Karpas-422 (cell line): ENCODE data around the gene FFAR1. TPM values are rescaled to one million over a fixed set of nuclear protein-coding genes. Genes with fewer than 3 reads are reported as not detected.

Experiments
- DNase-seq: peaks from one replicate; pipeline ENCODE4 v3.0.0-alpha.2; 2015
- H2AFZ ChIP-seq: fragments of 200-600 bp; sonication (generic); 2 replicates; pipeline ENCODE4 v1.6.1; 2014; ENCODE audit warnings: antibody characterized with exemption, low read length, mixed read lengths
- H3K27ac ChIP-seq: fragments of 200-600 bp; sonication (generic); 2 replicates; pipeline ENCODE4 v1.5.1; 2014; ENCODE audit warnings: mild to moderate bottlenecking, low read length, moderate library complexity
- H3K27me3 ChIP-seq: fragments of 200-600 bp; sonication (generic); 2 replicates; pipeline ENCODE4 v1.6.1; 2014; ENCODE audit warnings: low read length, mixed read lengths
- H3K36me3 ChIP-seq: fragments of 200-600 bp; sonication (generic); 2 replicates; pipeline ENCODE4 v1.6.1; 2014; ENCODE audit warnings: low read length, mixed read lengths; ENCODE audit not compliant: insufficient read depth
- H3K4me1 ChIP-seq: fragments of 200-600 bp; sonication (generic); 2 replicates; pipeline ENCODE4 v1.6.1; 2014; ENCODE audit warnings: mild to moderate bottlenecking, low read length, mixed read lengths
- H3K4me2 ChIP-seq: fragments of 200-600 bp; sonication (generic); 2 replicates; pipeline ENCODE4 v1.6.1; 2014; ENCODE audit warnings: low read length, low read depth, mild to moderate bottlenecking; ENCODE audit not compliant: poor library complexity, severe bottlenecking
- H3K4me3 ChIP-seq: fragments of 200-600 bp; sonication (generic); 2 replicates; pipeline ENCODE4 v1.5.1; 2014; ENCODE audit warnings: mild to moderate bottlenecking, antibody characterized with exemption, low read length, mixed read lengths
- H3K79me2 ChIP-seq: fragments of 200-600 bp; sonication (generic); 2 replicates; pipeline ENCODE4 v1.6.1; 2014; ENCODE audit warnings: mild to moderate bottlenecking, low read length, mixed read lengths
- H3K9ac ChIP-seq: fragments of 200-600 bp; sonication (generic); 2 replicates; pipeline ENCODE4 v1.6.0; 2014; ENCODE audit warnings: low read length
- H3K9me2 ChIP-seq: fragments of 200-600 bp; sonication (generic), shearing (Covaris generic); replicated peaks from 2 replicates; pipeline ENCODE4 v1.6.0; 2014; ENCODE audit warnings: mild to moderate bottlenecking, low read length, moderate library complexity; ENCODE audit not compliant: insufficient read depth
- H3K9me3 ChIP-seq: fragments of 300-700, 200-600 bp; sonication (generic); 2 replicates; pipeline ENCODE4 v1.6.1; 2014; ENCODE audit warnings: low read length, mixed read lengths
- H4K20me1 ChIP-seq: fragments of 200-600 bp; sonication (generic); 2 replicates; pipeline ENCODE4 v1.6.1; 2014; ENCODE audit warnings: mild to moderate bottlenecking, antibody characterized with exemption, low read length, low read depth; ENCODE audit not compliant: insufficient read depth
- total RNA-seq: library from RNA; depleted of rRNA; stranded (reverse); fragments of >200 nt; shearing (Covaris generic); gene quantifications from 2 replicates; pipeline ENCODE4 v1.2.3, GENCODE V29; 2014; ENCODE audit warnings: low replicate concordance

Gene FFAR1
- total RNA-seq, 1 experiment from 2014 or later: 0.34 TPM

DNA sequence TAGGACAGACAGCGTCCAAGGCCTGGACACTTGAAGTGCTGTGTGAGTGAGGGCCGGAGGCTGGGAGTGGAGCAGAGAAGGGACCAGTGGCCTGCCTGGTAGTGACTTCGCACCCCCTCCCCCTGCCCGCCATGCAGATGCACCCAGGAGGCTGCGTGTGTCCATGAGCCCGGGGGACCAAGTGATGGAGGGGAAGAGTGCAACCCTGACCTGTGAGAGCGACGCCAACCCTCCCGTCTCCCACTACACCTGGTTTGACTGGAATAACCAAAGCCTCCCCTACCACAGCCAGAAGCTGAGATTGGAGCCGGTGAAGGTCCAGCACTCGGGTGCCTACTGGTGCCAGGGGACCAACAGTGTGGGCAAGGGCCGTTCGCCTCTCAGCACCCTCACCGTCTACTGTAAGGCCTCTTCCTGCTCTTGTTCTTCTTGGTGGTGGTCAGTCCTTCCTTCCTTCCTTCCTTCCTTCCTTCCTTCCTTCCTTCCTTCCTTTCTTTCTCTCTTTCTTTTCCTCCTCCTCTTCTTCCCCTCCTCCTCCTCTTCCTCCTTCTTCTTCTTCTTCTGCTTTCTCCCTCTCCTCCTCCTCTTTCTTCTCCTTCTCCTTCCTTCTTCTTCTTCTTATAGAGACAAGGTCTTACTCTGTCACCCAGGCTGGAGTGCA lies 6.0 kb upstream of the FFAR1 start:
- Histone ChIP-seq H4K20me1 (peaks cover 21% of the 10 kb centered on the region; the same call in 1 of the 2 replicates), H3K27ac (no peak overlapping the region), H3K9me2 (no peaks in the 10 kb centered on the region), H3K9me3 (no peaks in the 10 kb centered on the region), H3K4me1 (peaks cover 27% of the 10 kb centered on the region), H3K9ac (no peak overlapping the region), H3K4me3 (no peak overlapping the region), H3K4me2 (no peak overlapping the region), H3K36me3 (peaks cover 28% of the 10 kb centered on the region), H3K79me2 (no peaks in the 10 kb centered on the region), H3K27me3 (no peaks in the 10 kb centered on the region), H2AFZ (no peak overlapping the region)
- DNase-seq: no peak

DNA sequence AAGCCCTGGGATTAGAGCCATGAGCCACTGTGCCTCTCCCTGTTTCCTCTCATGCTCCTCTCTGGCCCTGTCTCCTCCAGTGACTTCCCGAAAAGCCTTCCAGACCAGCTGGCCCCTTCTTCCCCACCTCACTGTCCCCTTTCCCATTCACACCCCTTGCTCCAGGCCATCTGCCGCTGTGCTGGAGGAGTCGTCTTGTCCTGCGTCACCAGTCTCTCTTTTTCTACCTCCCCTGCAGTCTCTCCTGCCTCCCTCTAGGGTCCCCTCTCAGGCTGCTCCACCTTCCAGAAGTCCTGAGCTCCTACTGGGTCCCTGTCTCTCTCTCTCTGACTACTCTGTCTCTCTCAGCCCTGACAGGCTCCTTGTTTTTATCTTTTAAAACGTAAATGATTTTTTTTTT lies 5.3 kb upstream of the FFAR1 start:
- no peaks in the 10 kb centered on the region for H3K9me2 ChIP-seq
- DNase-seq: no peak
- H2AFZ ChIP-seq: no peak overlapping the region
- no peaks in the 10 kb centered on the region for H3K27me3 ChIP-seq
- H4K20me1 ChIP-seq: peaks cover 21% of the 10 kb centered on the region; the same call in 1 of the 2 replicates
- no peak overlapping the region for H3K4me2 ChIP-seq
- no peaks in the 10 kb centered on the region for H3K9me3 ChIP-seq
- no peak overlapping the region for H3K9ac ChIP-seq
- H3K36me3 ChIP-seq: peaks cover 28% of the 10 kb centered on the region
- H3K4me1 ChIP-seq: peaks cover 35% of the 10 kb centered on the region
- H3K79me2 ChIP-seq: no peaks in the 10 kb centered on the region
- no peak overlapping the region for H3K4me3 ChIP-seq
- H3K27ac ChIP-seq: no peak overlapping the region

DNA sequence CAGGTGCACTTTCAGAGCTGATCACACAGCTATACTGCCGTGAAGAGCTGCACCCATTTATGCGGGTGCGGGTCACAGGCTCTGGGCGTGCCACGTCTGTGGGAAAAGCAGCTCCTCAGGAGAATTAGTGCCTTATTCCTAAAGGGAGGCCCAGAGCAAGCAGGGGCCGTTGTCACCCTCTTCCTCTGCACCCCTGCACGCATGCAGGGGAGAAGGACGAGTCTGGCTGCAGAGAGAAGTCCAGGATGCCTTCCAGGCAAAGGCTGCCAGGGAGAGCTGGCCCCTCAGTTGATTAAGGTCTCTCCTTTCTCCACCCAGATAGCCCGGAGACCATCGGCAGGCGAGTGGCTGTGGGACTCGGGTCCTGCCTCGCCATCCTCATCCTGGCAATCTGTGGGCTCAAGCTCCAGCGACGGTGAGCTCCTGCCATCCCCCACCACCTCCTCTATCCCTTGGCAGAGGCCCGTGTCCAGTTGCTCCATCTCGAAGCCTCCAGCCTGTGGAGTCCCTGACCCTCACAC lies 3.1 kb upstream of the FFAR1 start:
- Histone ChIP-seq H3K36me3 (peaks cover 19% of the 10 kb centered on the region), H3K9me2 (no peaks in the 10 kb centered on the region), H3K79me2 (no peaks in the 10 kb centered on the region), H3K4me3 (no peak overlapping the region), H2AFZ (no peak overlapping the region), H3K9ac (no peak overlapping the region), H3K27me3 (no peaks in the 10 kb centered on the region), H3K27ac (no peak overlapping the region), H3K9me3 (no peaks in the 10 kb centered on the region), H3K4me1 (peaks cover 56% of the 10 kb centered on the region), H4K20me1 (peaks cover 31% of the 10 kb centered on the region), H3K4me2 (no peak overlapping the region)
- DNase-seq: peak; percentile 24

DNA sequence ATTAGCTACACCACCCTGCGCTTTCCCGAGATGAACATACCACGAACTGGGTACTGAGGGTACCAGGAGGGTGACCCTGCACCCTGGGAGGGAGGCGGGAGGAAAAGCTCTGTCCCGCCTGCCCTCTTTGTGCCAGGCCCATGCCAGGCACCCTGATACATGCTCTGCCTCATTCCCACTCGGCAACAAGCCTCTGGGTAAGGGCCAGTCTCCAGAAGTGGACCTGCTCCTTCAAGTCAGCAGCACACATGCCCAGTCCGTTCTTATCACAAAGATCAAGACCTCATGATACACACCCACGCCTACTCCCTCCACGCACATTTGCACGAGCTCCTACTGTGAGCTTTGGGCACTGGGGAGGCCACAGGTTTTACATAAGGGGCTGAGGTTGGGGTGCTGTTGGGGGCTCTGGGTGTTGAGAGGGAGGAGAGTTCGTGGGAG lies 2.0 kb upstream of the FFAR1 start:
- Histone ChIP-seq H3K9ac (peak overlapping the region; percentile 58; the same call in 1 of the 2 replicates), H3K4me1 (peaks cover 67% of the 10 kb centered on the region), H4K20me1 (peaks cover 37% of the 10 kb centered on the region)

DNA sequence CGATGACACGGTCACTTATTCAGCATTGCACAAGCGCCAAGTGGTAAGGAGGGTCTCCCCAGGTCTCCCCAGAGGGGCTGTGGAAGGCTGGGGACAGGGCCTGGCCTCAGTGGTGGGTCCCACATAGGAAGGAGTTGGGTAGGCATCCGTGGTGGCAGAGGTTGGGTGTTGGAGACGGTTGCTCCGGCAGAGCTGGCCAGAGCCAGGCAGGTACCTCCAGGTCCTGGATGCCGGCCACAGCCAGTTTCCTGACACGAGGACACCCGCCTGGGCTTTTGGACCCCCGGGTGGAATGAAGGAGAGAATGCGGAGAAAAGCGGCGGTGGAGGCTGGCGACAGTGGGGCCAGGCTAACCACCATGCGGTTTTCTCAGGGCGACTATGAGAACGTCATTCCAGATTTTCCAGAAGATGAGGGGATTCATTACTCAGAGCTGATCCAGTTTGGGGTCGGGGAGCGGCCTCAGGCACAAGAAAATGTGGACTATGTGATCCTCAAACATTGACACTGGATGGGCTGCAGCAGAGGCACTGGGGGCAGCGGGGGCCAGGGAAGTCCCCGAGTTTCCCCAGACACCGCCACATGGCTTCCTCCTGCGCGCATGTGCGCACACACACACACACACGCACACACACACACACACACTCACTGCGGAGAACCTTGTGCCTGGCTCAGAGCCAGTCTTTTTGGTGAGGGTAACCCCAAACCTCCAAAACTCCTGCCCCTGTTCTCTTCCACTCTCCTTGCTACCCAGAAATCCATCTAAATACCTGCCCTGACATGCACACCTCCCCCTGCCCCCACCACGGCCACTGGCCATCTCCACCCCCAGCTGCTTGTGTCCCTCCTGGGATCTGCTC lies 1.3 kb upstream of the FFAR1 start:
- no peaks in the 10 kb centered on the region for H3K9me2 ChIP-seq
- peak overlapping the region; percentile 53 for H3K4me2 ChIP-seq
- no peaks in the 10 kb centered on the region for H3K27me3 ChIP-seq
- peak overlapping the region; percentile 87 for H3K27ac ChIP-seq
- no peaks in the 10 kb centered on the region for H3K79me2 ChIP-seq
- no peak overlapping the region for H2AFZ ChIP-seq
- peak overlapping the region; percentile 58 for H3K9ac ChIP-seq
- H3K4me3 ChIP-seq: peak overlapping the region; percentile 16; the same call in 1 of the 2 replicates
- H3K4me1 ChIP-seq: peaks cover 71% of the 10 kb centered on the region
- peak; percentile 76 for DNase-seq
- peaks cover 33% of the 10 kb centered on the region for H4K20me1 ChIP-seq
- H3K36me3 ChIP-seq: peaks cover 12% of the 10 kb centered on the region
- no peaks in the 10 kb centered on the region for H3K9me3 ChIP-seq

More for the DNA sequence above, 2.0 kb upstream of the FFAR1 start:
- no peak overlapping the region for H2AFZ ChIP-seq
- peak; percentile 40 for DNase-seq
- H3K36me3 ChIP-seq: peaks cover 16% of the 10 kb centered on the region
- no peaks in the 10 kb centered on the region for H3K27me3 ChIP-seq
- H3K9me2 ChIP-seq: no peaks in the 10 kb centered on the region
- no peaks in the 10 kb centered on the region for H3K9me3 ChIP-seq
- H3K27ac ChIP-seq: peak overlapping the region; percentile 87
- no peak overlapping the region for H3K4me3 ChIP-seq
- peak overlapping the region; percentile 53 for H3K4me2 ChIP-seq
- no peaks in the 10 kb centered on the region for H3K79me2 ChIP-seq

DNA sequence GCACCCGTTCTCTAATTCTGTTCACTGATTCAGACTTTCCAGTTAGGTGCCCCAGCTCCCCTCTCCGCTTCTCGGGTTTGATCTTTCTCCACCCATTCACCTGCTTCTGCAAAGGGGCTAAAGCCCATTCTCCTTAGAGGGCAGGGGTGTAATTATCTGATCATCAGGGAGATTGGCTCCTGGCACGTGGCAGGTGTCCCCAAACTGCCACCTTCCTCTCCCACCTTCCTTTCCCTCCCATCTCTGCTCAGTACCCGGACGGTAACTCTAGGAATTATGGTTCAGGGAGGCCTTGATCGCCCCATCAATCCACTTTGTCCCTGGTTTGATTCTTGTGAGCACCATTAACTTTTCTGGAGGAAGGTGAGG lies 212 bp downstream of the FFAR1 start:
- Histone ChIP-seq H3K9me3 (no peaks in the 10 kb centered on the region), H3K9me2 (no peaks in the 10 kb centered on the region), H3K4me2 (peak overlapping the region; percentile 53), H3K27me3 (no peaks in the 10 kb centered on the region), H3K79me2 (no peaks in the 10 kb centered on the region), H3K27ac (peak overlapping the region; percentile 87), H3K36me3 (peaks cover 10% of the 10 kb centered on the region), H3K4me1 (peaks cover 79% of the 10 kb centered on the region), H3K9ac (peak overlapping the region; percentile 1; the same call in 1 of the 2 replicates), H2AFZ (no peak overlapping the region), H4K20me1 (peaks cover 27% of the 10 kb centered on the region), H3K4me3 (no peak overlapping the region)
- no peak for DNase-seq

DNA sequence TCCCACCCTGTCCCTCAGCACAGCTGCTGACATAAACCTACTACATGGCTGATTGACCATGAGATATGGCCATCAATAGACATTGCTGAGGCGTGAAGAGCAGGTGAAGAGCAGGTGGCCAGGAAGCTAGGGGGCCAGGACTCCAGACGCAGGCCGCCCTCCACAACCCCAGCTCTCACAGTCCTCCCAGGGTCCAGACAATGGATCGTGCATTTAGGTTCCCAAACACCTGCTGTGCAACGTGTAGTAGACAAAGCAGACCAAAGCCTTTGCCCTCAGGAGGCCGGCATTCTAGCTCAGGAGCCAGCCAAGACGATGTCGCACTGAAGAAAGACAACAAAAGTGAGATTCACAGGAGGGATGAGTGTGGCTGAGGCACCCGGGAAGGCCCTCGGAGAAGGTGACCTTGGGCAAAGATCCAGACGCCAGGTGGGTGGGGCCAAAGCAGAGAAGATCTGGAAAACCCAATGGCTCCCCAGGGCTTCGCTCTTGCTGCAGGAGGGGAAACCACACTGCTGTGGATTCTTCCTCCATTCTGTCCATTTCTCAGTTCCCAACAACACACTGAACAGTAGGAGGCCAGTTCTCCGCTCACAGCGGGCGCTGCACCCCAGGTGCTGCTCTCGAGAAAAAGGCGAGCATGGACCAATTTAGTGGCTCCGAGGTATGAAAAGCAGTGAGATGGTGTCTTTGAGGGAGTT lies 1.4 kb downstream of the FFAR1 start:
- Histone ChIP-seq H4K20me1 (peaks cover 23% of the 10 kb centered on the region), H3K4me1 (peaks cover 79% of the 10 kb centered on the region), H3K79me2 (no peaks in the 10 kb centered on the region), H3K9me2 (no peaks in the 10 kb centered on the region), H3K36me3 (peaks cover 4% of the 10 kb centered on the region; the same call in 1 of the 2 replicates), H3K9ac (no peak overlapping the region), H3K9me3 (no peaks in the 10 kb centered on the region), H3K4me2 (peak overlapping the region; percentile 53), H3K4me3 (no peak overlapping the region), H2AFZ (no peak overlapping the region), H3K27ac (peak overlapping the region; percentile 39), H3K27me3 (no peaks in the 10 kb centered on the region)
- peak; percentile 75 for DNase-seq
